ENCODE results near the gene LBX1. TPM values are rescaled to one million over a fixed set of nuclear protein-coding genes. Genes with fewer than 3 reads are reported as not detected.

LBX1 gene
- total and polyA plus RNA-seq, 2 of the 4 experiments (the other 2 are of a cell fraction) = not detected

GRCh38 chr10:101256387-101256786 lies 27.1 kb upstream of the LBX1 start:
- intact Hi-C loops (cut with micrococcal nuclease) (no loop called here), dilution Hi-C loops (cut with HindIII; ENCODE audit: low sequenced_read_pairs, unreplicated experiment) (no loop called here), in situ Hi-C loops (cut with MboI; ENCODE audit: low sequenced_read_pairs) (no loop called here)
- ChIA-PET POLR2A (ENCODE audit: unreplicated experiment) (no interaction called here), CTCF (no interaction called here)
- no peak overlapping the region for H4K5ac ChIP-seq (ENCODE audit: low read depth, low read length)
- H2BK20ac ChIP-seq (ENCODE audit: low read depth, low read length) = no peak overlapping the region
- ATAC-seq (ENCODE audit: low read depth) (no peak), DNase-seq (no peak)
- H4K8ac ChIP-seq (ENCODE audit: low read depth in 2 of 2, low read length in 2 of 2) = no peak overlapping the region
- H3K27me3 ChIP-seq (ENCODE audit: control insufficient read depth, insufficient read depth, low read length) = peaks cover 48% of the 10 kb centered on the region
- H3K56ac ChIP-seq (ENCODE audit: extremely low read depth, insufficient read depth, low read length) = no peak overlapping the region
- no peak overlapping the region for H2BK5ac ChIP-seq (ENCODE audit: low read depth, low read length, poor library complexity, severe bottlenecking)
- no peak overlapping the region for H2AK9ac ChIP-seq (replicated peaks; ENCODE audit: low read depth, low read length, poor library complexity)
- H2AFZ ChIP-seq (replicated peaks; ENCODE audit: low read length, poor library complexity) = no peak overlapping the region
- H2BK120ac ChIP-seq (ENCODE audit: low read depth, low read length) = no peak overlapping the region
- no peaks in the 10 kb centered on the region for H3K36me3 ChIP-seq (ENCODE audit: control insufficient read depth, insufficient read depth, low read length)
- no peak overlapping the region for H3K27ac ChIP-seq (ENCODE audit: insufficient read depth, low read length)
- no peaks in the 10 kb centered on the region for H4K20me1 ChIP-seq (ENCODE audit: insufficient read depth, low read length)
- H3K79me1 ChIP-seq (ENCODE audit: low read depth in 1 of 2, low read length in 2 of 2) = no peaks in the 10 kb centered on the region
- WGBS, 2 experiments (ENCODE audit: extremely low coverage in 2 of 2, insufficient read length in 1 of 2) = 86% methylated on average over 1 of the region's 1 CpG; no CpG with 5 or more reads in 1 of the 2 experiments
- H3K9ac ChIP-seq (ENCODE audit: low read depth, low read length) = no peak overlapping the region
- H4K91ac ChIP-seq (ENCODE audit: insufficient read depth, low read depth, low read length) = no peak overlapping the region
- no TSS peak for BruUV-seq (replicated peaks)
- H3K4me3 ChIP-seq (ENCODE audit: insufficient read depth, low read depth, low read length) = no peak overlapping the region
- no peak overlapping the region for H3K23ac ChIP-seq (ENCODE audit: low read depth, low read length)
- no peak overlapping the region for H2BK15ac ChIP-seq (ENCODE audit: low read depth, low read length)
- peaks cover 5% of the 10 kb centered on the region for H3K9me3 ChIP-seq (ENCODE audit: control insufficient read depth, insufficient read depth, low read length)
- TF ChIP-seq USF2 (IDR thresholded peaks at IDR 0.05; ENCODE audit: low read depth, low read length) = no peak
- TF ChIP-seq ELK1 (IDR thresholded peaks at IDR 0.05; ENCODE audit: borderline replicate concordance, low read depth, low read length) = no peak
- TF ChIP-seq CHD1 (IDR thresholded peaks at IDR 0.05; ENCODE audit: low read depth, low read length) = no peak
- TF ChIP-seq BHLHE40 (IDR thresholded peaks at IDR 0.05; ENCODE audit: low read depth, low read length) = no peak
- TF ChIP-seq RFX5 (IDR thresholded peaks at IDR 0.05; ENCODE audit: low read depth, low read length) = no peak
- TF ChIP-seq MXI1 (IDR thresholded peaks at IDR 0.05; ENCODE audit: borderline replicate concordance, low read depth, low read length) = no peak
- TF ChIP-seq NFE2L2 (IDR thresholded peaks at IDR 0.05; ENCODE audit: low read depth, low read length) = no peak
- no peak for TF ChIP-seq FOS (IDR thresholded peaks at IDR 0.05; ENCODE audit: low read depth, low read length)
- no peak for TF ChIP-seq SMC3 (IDR thresholded peaks at IDR 0.05; ENCODE audit: low read depth, low read length)
- TF ChIP-seq RAD21 (IDR thresholded peaks at IDR 0.05; ENCODE audit: low read length) = no peak
- no peak for TF ChIP-seq CTCF (conservative IDR thresholded peaks at IDR 0.05; ENCODE audit: low read depth, low read length)
- TF ChIP-seq RCOR1 (IDR thresholded peaks at IDR 0.05; ENCODE audit: insufficient replicate concordance, low read length) = no peak
- no peak for TF ChIP-seq MAFK (IDR thresholded peaks at IDR 0.05; ENCODE audit: low read depth, low read length)
- no peak for TF ChIP-seq POLR2A (IDR thresholded peaks at IDR 0.05; ENCODE audit: low read depth, low read length)
- no peak for TF ChIP-seq CEBPB (IDR thresholded peaks at IDR 0.05; ENCODE audit: low read depth, low read length)
- TF ChIP-seq MAZ (IDR thresholded peaks at IDR 0.05; ENCODE audit: borderline replicate concordance, low read depth, low read length) = no peak
- H3K4ac ChIP-seq (ENCODE audit: low read depth, low read length) = no peak overlapping the region
- no peak overlapping the region for H3K4me2 ChIP-seq (ENCODE audit: low read depth, low read length)
- H3K4me1 ChIP-seq (ENCODE audit: control insufficient read depth, insufficient read depth, low read length) = no peaks in the 10 kb centered on the region
- H3K9me1 ChIP-seq (ENCODE audit: insufficient read depth, low read length) = no peaks in the 10 kb centered on the region
- no peak overlapping the region for H2AK5ac ChIP-seq (ENCODE audit: low read depth, low read length)
- no peak overlapping the region for H3K18ac ChIP-seq (ENCODE audit: low read depth, low read length)
- no peak overlapping the region for H3K14ac ChIP-seq (replicated peaks; ENCODE audit: low read depth, low read length)

Measured in IMR-90 (cell line).